Subcutaneous abdominal adipose tissue (tissue), 5 donors: ENCODE measurements around the gene KRT83.

Experiments used
- H3K27ac ChIP-seq: one replicate; pipeline ENCODE4 v1.7.0; 2013; ENCODE audit warnings: low read depth, mild to moderate bottlenecking, inconsistent platforms, low read length, moderate library complexity
- H3K27me3 ChIP-seq, 5 donors: one replicate each; pipeline ENCODE4 v1.7.0; 2013; ENCODE audit warnings: low read length in 5 of 5, inconsistent platforms in 1 of 5; ENCODE audit not compliant: control insufficient read depth in 5 of 5, insufficient read depth in 4 of 5
- H3K36me3 ChIP-seq, 5 donors: one replicate each; pipeline ENCODE4 v1.7.0; 2013; ENCODE audit warnings: low read length in 5 of 5; ENCODE audit not compliant: control insufficient read depth in 5 of 5, insufficient read depth in 5 of 5
- H3K4me1 ChIP-seq, 5 donors: one replicate each; pipeline ENCODE4 v1.7.0; 2013; ENCODE audit warnings: low read length in 5 of 5, mild to moderate bottlenecking in 3 of 5, moderate library complexity in 1 of 5; ENCODE audit not compliant: control insufficient read depth in 5 of 5, insufficient read depth in 5 of 5
- H3K4me3 ChIP-seq, 5 donors: one replicate each; pipeline ENCODE4 v1.7.0; 2013; ENCODE audit warnings: low read length in 5 of 5, low read depth in 1 of 5
- H3K9ac ChIP-seq, 5 donors: one replicate each; pipeline ENCODE4 v1.7.0; 2013; ENCODE audit warnings: low read length in 5 of 5, mild to moderate bottlenecking in 4 of 5, moderate library complexity in 3 of 5
- H3K9me3 ChIP-seq, 5 donors: one replicate each; pipeline ENCODE4 v1.7.0; 2013; ENCODE audit warnings: low read length in 5 of 5; ENCODE audit not compliant: control insufficient read depth in 5 of 5
- donor health status: healthy.
- donor health status: healthy.
- donor health status: healthy.
- donor health status: healthy.
- donor health status: healthy.

Gene KRT83

DNA sequence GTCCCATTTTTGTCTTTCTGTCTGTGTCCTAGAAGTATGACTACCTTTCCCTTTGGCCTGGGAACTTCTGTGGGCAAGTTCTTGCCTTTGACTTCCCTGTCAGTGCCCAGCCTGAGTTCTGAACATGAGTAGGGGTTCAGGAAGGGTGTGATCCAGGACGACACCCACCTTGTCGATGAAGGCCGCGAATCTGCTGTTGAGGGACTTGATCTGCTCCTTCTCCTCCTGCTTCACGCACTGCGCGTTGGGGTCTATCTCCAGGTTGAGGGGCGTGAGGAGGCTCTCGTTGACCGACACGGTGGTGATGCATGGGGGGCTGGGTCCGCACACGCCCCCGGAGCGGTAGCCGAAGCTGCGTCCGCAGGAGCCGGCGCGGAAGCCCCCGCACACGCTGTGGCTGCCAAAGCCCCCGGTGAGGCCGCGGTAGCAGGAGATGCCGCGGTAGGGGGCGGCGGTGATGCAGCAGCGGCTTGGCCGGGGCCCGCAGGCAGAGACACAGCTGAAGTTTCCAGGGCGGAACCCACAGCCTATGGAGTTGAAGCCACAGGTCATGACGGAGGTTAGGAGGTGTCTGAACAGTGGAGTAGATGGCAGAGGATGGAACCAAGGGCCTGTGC lies at the start of gene KRT83:
Gene KRT83, minus strand, starts transcription at position 615 of the 617 bp plus-strand sequence. Its CDS starts 63 bp downstream, at position 552.
- Histone ChIP-seq H3K9me3 (no peaks in the 10 kb centered on the region), H3K4me3 (no peak within 1 kb of the TSS), H3K9ac (no peak within 1 kb of the TSS), H3K4me1 (no peaks in the 10 kb centered on the region), H3K27ac (no peak within 1 kb of the TSS), H3K27me3 (peaks cover 25 to 56% (median 40%) of the 10 kb centered on the region in 5 donors), H3K36me3 (no peaks in the 10 kb centered on the region)

DNA sequence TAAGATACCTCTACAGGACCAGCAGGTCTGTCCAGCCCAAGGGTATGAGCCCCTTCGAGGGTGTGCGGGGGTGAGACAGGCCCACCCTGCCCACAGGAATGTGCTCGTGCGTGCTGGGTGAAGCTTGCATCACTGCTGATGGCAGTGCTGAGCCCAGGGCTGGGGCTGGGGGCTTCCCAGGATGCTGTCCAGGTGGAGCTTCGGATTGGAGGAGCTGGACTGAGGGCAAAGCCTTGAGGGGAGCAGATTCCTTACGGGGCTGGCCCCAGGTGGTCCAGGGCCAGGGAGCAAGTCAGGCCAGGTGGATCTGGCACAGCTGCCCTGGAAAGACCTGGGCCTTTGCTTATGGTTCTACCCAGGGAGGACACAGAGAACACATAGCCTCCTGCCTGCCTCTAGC lies 48.6 kb upstream of the KRT83 start:
- Histone ChIP-seq H3K4me3 (no peak overlapping the region), H3K27me3 (peaks cover 0 to 12% (median 6%) of the 10 kb centered on the region in 5 donors), H3K27ac (no peak overlapping the region), H3K9me3 (no peaks in the 10 kb centered on the region), H3K9ac (no peak overlapping the region), H3K4me1 (peaks cover 5 to 18% (median 16%) of the 10 kb centered on the region in 5 donors), H3K36me3 (no peaks in the 10 kb centered on the region)

GRCh38 chr12:52369211-52369610 lies 48.0 kb upstream of the KRT83 start:
- Histone ChIP-seq H3K9me3 (no peaks in the 10 kb centered on the region), H3K4me3 (no peak overlapping the region), H3K9ac (no peak overlapping the region), H3K27ac (no peak overlapping the region), H3K4me1 (peaks cover 5 to 18% (median 16%) of the 10 kb centered on the region in 5 donors), H3K36me3 (no peaks in the 10 kb centered on the region), H3K27me3 (peaks cover 0 to 13% (median 6%) of the 10 kb centered on the region in 5 donors)

DNA sequence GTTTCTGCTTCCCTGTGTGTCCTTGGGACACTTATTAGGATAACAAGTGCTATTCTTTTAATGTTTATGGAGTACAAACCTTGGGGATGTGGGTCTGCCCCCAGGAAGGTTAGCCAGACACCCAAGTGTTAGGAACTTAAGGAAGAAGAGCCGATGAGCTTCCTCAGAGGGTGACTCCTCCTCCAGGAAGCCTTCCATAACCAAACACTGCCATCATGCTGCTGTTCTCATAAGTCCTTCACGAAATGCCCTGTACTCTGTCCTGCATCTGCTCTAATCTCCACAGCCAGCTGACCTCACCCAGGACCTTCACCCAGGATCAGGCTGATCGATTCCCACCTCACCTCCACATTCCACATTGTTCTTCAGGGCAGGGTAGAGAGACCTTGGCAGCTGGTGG lies 47.3 kb upstream of the KRT83 start:
- H3K36me3 ChIP-seq: no peaks in the 10 kb centered on the region
- peaks cover 5 to 18% (median 16%) of the 10 kb centered on the region in 5 donors for H3K4me1 ChIP-seq
- no peak overlapping the region for H3K4me3 ChIP-seq
- no peaks in the 10 kb centered on the region for H3K9me3 ChIP-seq
- H3K9ac ChIP-seq: no peak overlapping the region
- no peak overlapping the region for H3K27ac ChIP-seq
- H3K27me3 ChIP-seq: peaks cover 0 to 13% (median 7%) of the 10 kb centered on the region in 5 donors

- Histone ChIP-seq H3K4me3 (no peak overlapping the region), H3K9ac (no peak overlapping the region), H3K27me3 (peaks cover 0 to 13% (median 7%) of the 10 kb centered on the region in 5 donors), H3K4me1 (peaks cover 5 to 18% (median 16%) of the 10 kb centered on the region in 5 donors), H3K27ac (no peak overlapping the region), H3K9me3 (no peaks in the 10 kb centered on the region), H3K36me3 (no peaks in the 10 kb centered on the region)
These were observed 46.7 kb upstream of the KRT83 start for GRCh38 chr12:52367876-52368275.

GRCh38 chr12:52366738-52367485 lies 45.7 kb upstream of the KRT83 start, which contains the start of gene KRT85:
Gene KRT85 (minus strand): TSS chr12:52367481. CDS start chr12:52367405, 76 bp downstream.
- no peak within 1 kb of the TSS for H3K27ac ChIP-seq
- H3K9me3 ChIP-seq: no peaks in the 10 kb centered on the region
- H3K9ac ChIP-seq: no peak within 1 kb of the TSS
- H3K27me3 ChIP-seq: peaks cover 0 to 13% (median 7%) of the 10 kb centered on the region in 5 donors
- peaks cover 5 to 13% (median 11%) of the 10 kb centered on the region in 5 donors for H3K4me1 ChIP-seq
- no peaks in the 10 kb centered on the region for H3K36me3 ChIP-seq
- H3K4me3 ChIP-seq: no peak within 1 kb of the TSS

DNA sequence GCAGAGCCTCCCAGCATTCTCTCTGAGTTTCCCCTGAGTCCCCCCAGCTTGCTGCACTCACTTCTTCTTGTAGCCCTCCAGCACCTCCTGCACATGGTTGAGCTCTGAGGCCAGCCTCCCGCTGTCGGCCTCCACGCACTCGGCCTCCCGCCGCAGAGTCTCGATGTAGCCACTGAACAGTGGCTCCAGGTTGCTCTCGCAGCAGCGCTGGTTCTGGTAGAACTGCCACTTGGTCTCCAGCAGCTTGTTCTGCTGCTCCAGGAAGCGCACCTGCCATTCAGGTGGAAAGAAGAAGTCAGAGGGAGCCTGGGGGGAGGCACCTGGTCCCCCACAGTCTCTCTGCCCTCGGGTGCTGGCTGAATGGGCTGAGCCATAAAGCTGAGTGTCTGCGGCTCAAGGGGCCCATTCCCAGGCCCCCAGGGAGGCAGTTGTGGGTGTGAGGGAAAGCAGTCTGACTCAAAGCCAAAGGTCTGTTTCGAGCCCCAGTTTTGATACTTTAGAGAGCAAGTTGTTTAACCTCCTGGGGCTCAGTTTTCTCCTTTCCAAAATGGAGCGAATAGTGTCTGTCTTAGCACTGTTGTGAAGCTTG lies 43.8 kb upstream of the KRT83 start:
- Histone ChIP-seq H3K4me3 (no peak overlapping the region), H3K27ac (no peak overlapping the region), H3K27me3 (peaks cover 0 to 17% (median 7%) of the 10 kb centered on the region in 5 donors), H3K4me1 (no peaks in the 10 kb centered on the region), H3K36me3 (no peaks in the 10 kb centered on the region), H3K9me3 (no peaks in the 10 kb centered on the region), H3K9ac (no peak overlapping the region)

DNA sequence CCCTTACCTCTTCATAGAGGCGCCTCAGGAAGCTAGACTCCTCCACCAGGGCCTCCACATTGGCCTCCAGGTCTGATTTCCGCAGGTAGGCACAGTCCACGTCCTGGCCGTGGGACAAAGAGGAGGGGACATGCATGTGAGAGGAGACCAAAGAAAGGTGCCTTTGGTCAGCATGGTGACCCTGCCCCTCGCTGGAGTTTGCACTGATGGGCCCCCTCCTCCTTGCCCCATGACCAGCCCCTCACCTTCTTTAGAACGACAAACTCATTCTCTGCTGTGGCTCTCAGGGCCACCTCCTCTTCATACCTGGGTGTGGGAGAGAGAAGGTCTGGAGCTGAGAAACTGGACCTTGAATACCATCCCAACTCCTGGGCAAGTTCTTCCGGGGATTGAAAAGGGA lies 42.9 kb upstream of the KRT83 start:
- Histone ChIP-seq H3K4me1 (peaks cover 0 to 3% (median 0%) of the 10 kb centered on the region in 5 donors), H3K9me3 (no peaks in the 10 kb centered on the region), H3K36me3 (no peaks in the 10 kb centered on the region), H3K4me3 (no peak overlapping the region), H3K27ac (no peak overlapping the region), H3K27me3 (peaks cover 0 to 14% (median 7%) of the 10 kb centered on the region in 5 donors), H3K9ac (no peak overlapping the region)

DNA sequence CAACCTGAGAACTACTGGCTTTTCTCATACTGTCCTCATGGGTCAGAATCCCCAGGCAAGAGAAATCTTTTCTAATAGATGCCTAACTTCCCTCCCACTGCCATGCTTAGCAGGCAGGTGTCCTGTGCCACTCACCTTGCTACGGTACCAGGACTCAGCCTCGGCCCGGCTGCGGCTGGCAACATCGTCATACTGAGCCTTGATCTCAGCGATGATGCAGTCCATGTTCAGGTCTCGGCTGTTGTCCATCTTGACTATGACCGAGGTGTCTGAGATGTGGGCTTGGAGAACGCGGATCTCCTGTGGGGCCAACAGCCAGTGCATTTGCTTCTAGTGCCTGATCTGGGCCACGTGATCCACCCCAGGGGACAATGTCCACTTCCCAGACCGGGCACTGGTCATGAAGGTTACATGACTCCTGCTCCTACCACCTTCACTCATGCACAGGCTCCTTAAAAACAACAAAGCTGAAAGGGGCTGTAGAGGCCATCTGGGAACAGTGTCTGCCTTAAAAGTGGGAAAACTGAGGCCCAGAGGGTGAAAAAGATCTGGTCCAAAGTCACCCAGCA lies 42.0 kb upstream of the KRT83 start:
- Histone ChIP-seq H3K36me3 (no peaks in the 10 kb centered on the region), H3K27me3 (peaks cover 0 to 18% (median 12%) of the 10 kb centered on the region in 5 donors), H3K27ac (no peak overlapping the region), H3K4me3 (no peak overlapping the region), H3K4me1 (peaks cover 0 to 3% (median 0%) of the 10 kb centered on the region in 5 donors), H3K9me3 (no peaks in the 10 kb centered on the region), H3K9ac (no peak overlapping the region)
